ENCODE results near the gene GOLGA6L22. TPM values are rescaled to one million over a fixed set of nuclear protein-coding genes. Genes with fewer than 3 reads are reported as not detected.
"Not testable (repeated sequence)": the region's sequence is repeated elsewhere in the genome, so short reads cannot be mapped to it uniquely, and the experiment has no call there.

GOLGA6L22 gene
- total and polyA plus RNA-seq, 2 of the 4 experiments (the other 2 are of a cell fraction) = not detected

GRCh38 chr15:22494490-22495113 is 35.9 kb downstream of the GOLGA6L22 start:
- H3K9me3 ChIP-seq (ENCODE audit: control insufficient read depth, insufficient read depth, low read length); H3K4ac ChIP-seq (ENCODE audit: low read depth, low read length); H3K18ac ChIP-seq (ENCODE audit: low read depth, low read length); H2AK5ac ChIP-seq (ENCODE audit: low read depth, low read length); H2AK9ac ChIP-seq (replicated peaks; ENCODE audit: low read depth, low read length, poor library complexity); dilution Hi-C loops (cut with HindIII; ENCODE audit: low sequenced_read_pairs, unreplicated experiment); H3K9ac ChIP-seq (ENCODE audit: low read depth, low read length); H4K91ac ChIP-seq (ENCODE audit: insufficient read depth, low read depth, low read length); H4K5ac ChIP-seq (ENCODE audit: low read depth, low read length); intact Hi-C loops (cut with micrococcal nuclease); POLR2A ChIA-PET (ENCODE audit: unreplicated experiment); H3K4me1 ChIP-seq (ENCODE audit: control insufficient read depth, insufficient read depth, low read length); H2BK120ac ChIP-seq (ENCODE audit: low read depth, low read length); H3K14ac ChIP-seq (replicated peaks; ENCODE audit: low read depth, low read length); CTCF ChIA-PET; H3K79me1 ChIP-seq (ENCODE audit: low read depth in 1 of 2, low read length in 2 of 2); H3K4me2 ChIP-seq (ENCODE audit: low read depth, low read length); H3K9me1 ChIP-seq (ENCODE audit: insufficient read depth, low read length); ATAC-seq (ENCODE audit: low read depth); H3K23ac ChIP-seq (ENCODE audit: low read depth, low read length); BruUV-seq (replicated peaks); H4K20me1 ChIP-seq (ENCODE audit: insufficient read depth, low read length); H2BK5ac ChIP-seq (ENCODE audit: low read depth, low read length, poor library complexity, severe bottlenecking); H2BK20ac ChIP-seq (ENCODE audit: low read depth, low read length); H2BK15ac ChIP-seq (ENCODE audit: low read depth, low read length); H2AFZ ChIP-seq (replicated peaks; ENCODE audit: low read length, poor library complexity); H3K27me3 ChIP-seq (ENCODE audit: control insufficient read depth, insufficient read depth, low read length); H3K56ac ChIP-seq (ENCODE audit: extremely low read depth, insufficient read depth, low read length); in situ Hi-C loops (cut with MboI; ENCODE audit: low sequenced_read_pairs); H3K27ac ChIP-seq (ENCODE audit: insufficient read depth, low read length); H3K36me3 ChIP-seq (ENCODE audit: control insufficient read depth, insufficient read depth, low read length); H4K8ac ChIP-seq (ENCODE audit: low read depth in 2 of 2, low read length in 2 of 2): not testable (repeated sequence)
- WGBS, 2 experiments (ENCODE audit: extremely low coverage in 2 of 2, insufficient read length in 1 of 2) = no CpG with 5 or more reads among the region's 86 CpGs
- peak; percentile 71 for DNase-seq
- H3K4me3 ChIP-seq (ENCODE audit: insufficient read depth, low read depth, low read length) = peak overlapping the region; percentile 48

GRCh38 chr15:22497200-22497599 is 38.5 kb downstream of the GOLGA6L22 start:
- H2AK5ac ChIP-seq (ENCODE audit: low read depth, low read length); H4K20me1 ChIP-seq (ENCODE audit: insufficient read depth, low read length); H3K36me3 ChIP-seq (ENCODE audit: control insufficient read depth, insufficient read depth, low read length); H2BK5ac ChIP-seq (ENCODE audit: low read depth, low read length, poor library complexity, severe bottlenecking); H2BK120ac ChIP-seq (ENCODE audit: low read depth, low read length); H4K5ac ChIP-seq (ENCODE audit: low read depth, low read length); H3K27me3 ChIP-seq (ENCODE audit: control insufficient read depth, insufficient read depth, low read length); H3K9me1 ChIP-seq (ENCODE audit: insufficient read depth, low read length); POLR2A ChIA-PET (ENCODE audit: unreplicated experiment); H3K4ac ChIP-seq (ENCODE audit: low read depth, low read length); H2AK9ac ChIP-seq (replicated peaks; ENCODE audit: low read depth, low read length, poor library complexity); H3K14ac ChIP-seq (replicated peaks; ENCODE audit: low read depth, low read length); ATAC-seq (ENCODE audit: low read depth); H4K8ac ChIP-seq (ENCODE audit: low read depth in 2 of 2, low read length in 2 of 2); H3K9ac ChIP-seq (ENCODE audit: low read depth, low read length); DNase-seq; BruUV-seq (replicated peaks); H3K18ac ChIP-seq (ENCODE audit: low read depth, low read length); CTCF ChIA-PET; H3K56ac ChIP-seq (ENCODE audit: extremely low read depth, insufficient read depth, low read length); H3K9me3 ChIP-seq (ENCODE audit: control insufficient read depth, insufficient read depth, low read length); H4K91ac ChIP-seq (ENCODE audit: insufficient read depth, low read depth, low read length); H3K4me3 ChIP-seq (ENCODE audit: insufficient read depth, low read depth, low read length); H2AFZ ChIP-seq (replicated peaks; ENCODE audit: low read length, poor library complexity); in situ Hi-C loops (cut with MboI; ENCODE audit: low sequenced_read_pairs); H2BK20ac ChIP-seq (ENCODE audit: low read depth, low read length); H3K79me1 ChIP-seq (ENCODE audit: low read depth in 1 of 2, low read length in 2 of 2); H3K4me2 ChIP-seq (ENCODE audit: low read depth, low read length); H3K27ac ChIP-seq (ENCODE audit: insufficient read depth, low read length); H2BK15ac ChIP-seq (ENCODE audit: low read depth, low read length); H3K23ac ChIP-seq (ENCODE audit: low read depth, low read length); H3K4me1 ChIP-seq (ENCODE audit: control insufficient read depth, insufficient read depth, low read length); intact Hi-C loops (cut with micrococcal nuclease); dilution Hi-C loops (cut with HindIII; ENCODE audit: low sequenced_read_pairs, unreplicated experiment): not testable (repeated sequence)
- WGBS, 2 experiments (ENCODE audit: extremely low coverage in 2 of 2, insufficient read length in 1 of 2) = no CpG with 5 or more reads among the region's 4 CpGs

Measured in IMR-90 (cell line).